Neural crest cell (in vitro differentiated cells): ENCODE measurements around the gene RTN3. TPM values are rescaled to one million over a fixed set of nuclear protein-coding genes. Genes with fewer than 3 reads are reported as not detected.

Experiments used
- DNase-seq: peaks from one replicate; pipeline ENCODE4 v3.0.0; 2021; ENCODE audit warnings: low read depth, mixed read lengths, low spot score
- H3K27ac Mint-ChIP-seq: one replicate; pipeline ENCODE4 v1.8.0; 2021; ENCODE audit warnings: mild to moderate bottlenecking, mixed read lengths; ENCODE audit not compliant: unreplicated experiment
- H3K27me3 Mint-ChIP-seq: 2 replicates; pipeline ENCODE4 v1.8.0; 2021; ENCODE audit warnings: low read depth, mild to moderate bottlenecking, mixed read lengths
- H3K36me3 Mint-ChIP-seq: 2 replicates; pipeline ENCODE4 v1.8.0; 2021; ENCODE audit warnings: low read depth, mild to moderate bottlenecking, mixed read lengths
- H3K4me1 Mint-ChIP-seq: 2 replicates; pipeline ENCODE4 v1.8.0; 2021; ENCODE audit warnings: mixed read lengths
- H3K4me3 Mint-ChIP-seq: one replicate; pipeline ENCODE4 v1.8.0; 2021; ENCODE audit warnings: mild to moderate bottlenecking, mixed read lengths
- H3K9me3 Mint-ChIP-seq: 2 replicates; pipeline ENCODE4 v1.8.0; 2021; ENCODE audit warnings: mixed read lengths
- total RNA-seq: library from RNA; stranded (reverse); gene quantifications from 2 replicates; pipeline ENCODE4 v1.2.1, GENCODE V29; 2021
- TF ChIP-seq, protein P1 (sequence below): fragments of 200-600 bp; sonication (generic); conservative IDR thresholded peaks from 2 replicates; pipeline ENCODE4 v1.5.0; 2021; ENCODE audit warnings: antibody characterized with exemption, mild to moderate bottlenecking

RTN3 gene
- total RNA-seq, 1 donor from 2014 or later, result 136 TPM

DNA sequence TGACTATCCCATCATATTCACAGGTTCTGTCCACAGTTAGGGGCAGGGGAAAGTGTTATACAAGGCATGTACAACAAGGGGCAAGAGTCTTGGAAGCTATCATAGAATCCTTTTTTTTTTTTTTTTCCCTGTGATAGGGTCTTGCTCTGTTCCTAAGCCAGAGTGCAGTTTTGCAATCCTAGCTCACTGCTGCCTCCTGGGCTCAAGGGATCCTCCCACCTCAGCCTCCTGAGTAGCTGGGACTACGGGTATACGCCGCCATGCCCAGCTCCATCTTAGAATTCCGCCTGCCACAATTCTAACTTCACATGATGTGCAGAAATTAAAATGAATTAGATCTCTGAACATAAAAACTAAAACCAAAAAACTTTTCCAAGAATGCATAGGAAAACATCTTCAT lies 55.6 kb downstream of the RTN3 start:
- Mint-ChIP-seq H3K27me3 (no peaks in the 10 kb centered on the region), H3K4me1 (peaks cover 10% of the 10 kb centered on the region), H3K4me3 (no peak overlapping the region), H3K27ac (no peak overlapping the region), H3K36me3 (no peaks in the 10 kb centered on the region), H3K9me3 (no peaks in the 10 kb centered on the region)
- DNase-seq, result no peak
- TF ChIP-seq, protein P1, sequence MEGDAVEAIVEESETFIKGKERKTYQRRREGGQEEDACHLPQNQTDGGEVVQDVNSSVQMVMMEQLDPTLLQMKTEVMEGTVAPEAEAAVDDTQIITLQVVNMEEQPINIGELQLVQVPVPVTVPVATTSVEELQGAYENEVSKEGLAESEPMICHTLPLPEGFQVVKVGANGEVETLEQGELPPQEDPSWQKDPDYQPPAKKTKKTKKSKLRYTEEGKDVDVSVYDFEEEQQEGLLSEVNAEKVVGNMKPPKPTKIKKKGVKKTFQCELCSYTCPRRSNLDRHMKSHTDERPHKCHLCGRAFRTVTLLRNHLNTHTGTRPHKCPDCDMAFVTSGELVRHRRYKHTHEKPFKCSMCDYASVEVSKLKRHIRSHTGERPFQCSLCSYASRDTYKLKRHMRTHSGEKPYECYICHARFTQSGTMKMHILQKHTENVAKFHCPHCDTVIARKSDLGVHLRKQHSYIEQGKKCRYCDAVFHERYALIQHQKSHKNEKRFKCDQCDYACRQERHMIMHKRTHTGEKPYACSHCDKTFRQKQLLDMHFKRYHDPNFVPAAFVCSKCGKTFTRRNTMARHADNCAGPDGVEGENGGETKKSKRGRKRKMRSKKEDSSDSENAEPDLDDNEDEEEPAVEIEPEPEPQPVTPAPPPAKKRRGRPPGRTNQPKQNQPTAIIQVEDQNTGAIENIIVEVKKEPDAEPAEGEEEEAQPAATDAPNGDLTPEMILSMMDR, result no peak

DNA sequence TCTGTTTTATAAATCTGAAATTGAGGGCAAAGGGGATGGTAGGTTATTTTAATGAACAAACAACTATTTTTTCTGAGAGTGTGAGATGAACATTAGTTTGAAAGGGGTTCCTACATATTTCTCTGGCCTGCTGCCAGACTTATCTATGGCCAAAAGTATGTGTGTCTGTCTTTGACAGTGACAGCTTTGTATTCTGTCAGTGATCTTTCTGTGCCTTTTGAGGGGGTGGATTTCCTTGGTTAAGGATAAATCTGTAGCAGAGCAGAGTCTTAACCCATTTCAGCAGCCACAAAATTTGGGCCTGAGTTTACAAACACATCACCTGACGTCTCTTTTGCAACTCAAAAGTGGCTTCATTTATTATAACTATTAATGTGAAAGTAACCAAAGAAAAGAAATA lies 56.4 kb downstream of the RTN3 start:
- TF ChIP-seq, protein P1, result no peak
- H3K36me3 Mint-ChIP-seq, result no peaks in the 10 kb centered on the region
- H3K4me1 Mint-ChIP-seq, result peaks cover 10% of the 10 kb centered on the region
- H3K27ac Mint-ChIP-seq, result no peak overlapping the region
- no peaks in the 10 kb centered on the region for H3K27me3 Mint-ChIP-seq
- no peak overlapping the region for H3K4me3 Mint-ChIP-seq
- H3K9me3 Mint-ChIP-seq, result no peaks in the 10 kb centered on the region
- no peak for DNase-seq

DNA sequence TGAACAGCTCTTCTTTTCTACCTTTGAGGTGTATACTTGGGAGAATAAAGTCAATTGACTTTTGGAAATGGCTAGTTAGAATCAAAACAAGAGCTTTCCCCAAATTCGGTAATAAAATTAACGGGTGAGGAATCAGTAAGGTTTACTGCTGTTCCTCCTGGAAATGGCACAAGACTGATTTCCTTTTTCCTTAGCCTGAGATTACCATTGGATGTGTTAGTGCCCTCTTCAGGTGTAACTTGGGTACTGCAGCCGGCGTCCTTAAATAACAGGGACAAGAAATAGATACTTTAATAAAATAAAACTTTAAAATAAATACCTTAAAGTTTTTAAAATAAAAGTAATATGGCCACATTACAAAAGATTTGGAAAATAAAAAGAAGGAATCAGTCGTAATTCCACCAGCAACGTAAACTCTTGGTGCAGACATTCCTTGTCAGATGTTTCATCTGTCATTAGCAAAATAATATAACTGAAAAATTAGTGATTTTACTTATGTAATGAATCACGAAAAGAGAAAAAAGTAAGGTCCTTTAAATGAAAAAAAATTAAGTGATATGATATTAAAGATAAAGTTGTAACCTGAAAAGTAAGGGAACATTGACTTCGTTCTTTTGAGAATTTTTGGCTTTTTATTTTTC lies 57.5 kb downstream of the RTN3 start:
- DNase-seq, result peak; percentile 82
- no peaks in the 10 kb centered on the region for H3K27me3 Mint-ChIP-seq
- H3K4me1 Mint-ChIP-seq, result peaks cover 10% of the 10 kb centered on the region
- H3K27ac Mint-ChIP-seq, result no peak overlapping the region
- H3K4me3 Mint-ChIP-seq, result no peak overlapping the region
- no peaks in the 10 kb centered on the region for H3K9me3 Mint-ChIP-seq
- TF ChIP-seq, protein P1, result peak; percentile 97
- H3K36me3 Mint-ChIP-seq, result no peaks in the 10 kb centered on the region

DNA sequence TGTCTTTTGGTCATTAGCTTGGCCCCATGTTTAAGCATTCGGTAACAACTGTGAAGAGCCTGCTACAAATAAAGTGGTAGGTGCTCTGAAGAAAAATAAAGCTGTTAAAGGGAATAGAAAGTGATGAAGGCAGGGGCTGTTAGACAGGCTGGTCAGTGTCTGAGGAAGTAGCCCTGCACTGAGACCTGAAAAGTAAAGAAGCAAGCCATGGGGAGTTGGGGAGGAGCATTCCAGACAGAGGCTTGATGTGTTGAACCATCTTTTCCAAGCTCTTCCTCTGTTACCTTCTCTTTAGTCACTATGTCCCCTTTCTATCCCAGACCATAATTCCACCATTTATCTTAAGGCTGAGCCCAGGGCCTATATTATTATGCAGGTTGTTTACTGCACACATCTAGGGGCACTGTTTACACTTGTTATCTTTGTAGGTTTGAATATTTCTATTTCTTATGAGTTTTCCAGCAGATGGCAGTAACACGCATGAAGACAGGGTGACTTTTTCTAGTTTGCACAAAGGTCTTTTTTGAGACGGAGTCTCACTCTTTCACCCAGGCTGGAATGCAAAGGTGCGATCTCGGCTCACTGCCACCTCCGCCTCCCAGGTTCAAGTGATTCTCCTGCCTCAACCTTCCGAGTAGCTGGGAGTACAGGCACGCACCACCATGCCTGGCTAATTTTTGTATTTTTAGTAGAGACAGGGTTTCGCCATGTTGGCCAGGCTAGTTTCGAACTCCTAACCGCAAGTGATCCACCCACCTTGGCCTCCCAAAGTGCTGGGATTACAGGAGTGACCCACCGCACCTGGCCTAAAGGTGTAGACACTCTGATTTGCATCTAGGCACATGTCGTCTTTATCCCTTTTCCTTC lies 64.2 kb downstream of the RTN3 start:
- no peaks in the 10 kb centered on the region for H3K36me3 Mint-ChIP-seq
- no peak for DNase-seq
- TF ChIP-seq, protein P1, result peak; percentile 46
- no peaks in the 10 kb centered on the region for H3K9me3 Mint-ChIP-seq
- no peak overlapping the region for H3K27ac Mint-ChIP-seq
- H3K4me1 Mint-ChIP-seq, result peaks cover 10% of the 10 kb centered on the region
- no peak overlapping the region for H3K4me3 Mint-ChIP-seq
- no peaks in the 10 kb centered on the region for H3K27me3 Mint-ChIP-seq

DNA sequence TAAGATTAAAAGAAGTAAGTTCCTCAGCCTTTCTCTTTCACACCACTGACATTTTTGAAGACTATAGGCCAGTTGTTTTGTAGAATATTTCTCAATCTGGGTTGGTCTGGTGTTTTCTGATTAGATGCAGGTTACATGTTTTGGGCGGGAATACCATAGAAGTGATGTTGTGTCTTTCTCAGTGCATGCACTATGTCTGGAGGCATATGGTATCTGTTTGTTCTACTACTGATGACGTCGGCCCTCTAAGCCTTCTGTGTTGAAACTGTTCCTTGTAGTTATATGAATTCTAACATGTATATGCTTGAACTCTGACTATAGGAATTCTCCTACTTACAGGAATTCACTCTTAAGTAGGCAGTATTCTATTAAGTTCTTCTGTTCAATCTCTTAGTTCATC lies 65.7 kb downstream of the RTN3 start:
- Mint-ChIP-seq H3K4me1 (peaks cover 10% of the 10 kb centered on the region), H3K4me3 (no peak overlapping the region), H3K36me3 (peaks cover 4% of the 10 kb centered on the region), H3K27ac (no peak overlapping the region), H3K9me3 (no peaks in the 10 kb centered on the region), H3K27me3 (no peaks in the 10 kb centered on the region)
- DNase-seq, result no peak
- TF ChIP-seq, protein P1, result no peak
